D721Med (cell line): ENCODE measurements around the gene DYRK3.

Experiments used
- DNase-seq: peaks from one replicate; pipeline ENCODE4 v3.0.0; 2011; ENCODE audit warnings: low spot score; ENCODE audit not compliant: insufficient read length
- FAIRE-seq: peaks from 2 replicates; lab custom pipeline; 2011; peaks lifted over from hg19 to GRCh38; lab: Jason Lieb, UNC
- TF ChIP-seq, protein P1 (sequence below): IDR thresholded peaks from 2 replicates; pipeline ENCODE4 v1.5.1; 2012; ENCODE audit warnings: mild to moderate bottlenecking, control low read depth; ENCODE audit not compliant: insufficient read depth; ENCODE audit errors: missing control alignments

Gene DYRK3

DNA sequence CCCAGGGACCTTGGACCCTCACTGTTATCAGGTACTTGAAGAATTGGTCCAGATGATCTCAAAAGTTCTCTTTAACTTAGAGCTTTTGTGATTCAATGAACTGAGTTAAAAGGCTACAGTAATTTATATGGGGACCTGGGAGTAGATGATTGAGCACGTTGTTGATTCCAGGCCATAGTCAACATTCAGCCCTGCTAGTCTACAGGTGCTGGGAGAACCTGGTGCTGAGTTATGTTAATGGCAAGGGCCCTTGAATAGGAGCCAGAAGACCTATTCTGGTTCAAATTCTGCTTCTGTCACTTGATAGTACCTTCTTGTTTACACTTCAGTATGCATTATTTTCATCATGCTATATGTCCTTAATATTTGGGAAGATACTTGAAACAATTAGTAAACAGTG is 11.2 kb downstream of the DYRK3 start:
- DNase-seq: no peak
- TF ChIP-seq, protein P1, sequence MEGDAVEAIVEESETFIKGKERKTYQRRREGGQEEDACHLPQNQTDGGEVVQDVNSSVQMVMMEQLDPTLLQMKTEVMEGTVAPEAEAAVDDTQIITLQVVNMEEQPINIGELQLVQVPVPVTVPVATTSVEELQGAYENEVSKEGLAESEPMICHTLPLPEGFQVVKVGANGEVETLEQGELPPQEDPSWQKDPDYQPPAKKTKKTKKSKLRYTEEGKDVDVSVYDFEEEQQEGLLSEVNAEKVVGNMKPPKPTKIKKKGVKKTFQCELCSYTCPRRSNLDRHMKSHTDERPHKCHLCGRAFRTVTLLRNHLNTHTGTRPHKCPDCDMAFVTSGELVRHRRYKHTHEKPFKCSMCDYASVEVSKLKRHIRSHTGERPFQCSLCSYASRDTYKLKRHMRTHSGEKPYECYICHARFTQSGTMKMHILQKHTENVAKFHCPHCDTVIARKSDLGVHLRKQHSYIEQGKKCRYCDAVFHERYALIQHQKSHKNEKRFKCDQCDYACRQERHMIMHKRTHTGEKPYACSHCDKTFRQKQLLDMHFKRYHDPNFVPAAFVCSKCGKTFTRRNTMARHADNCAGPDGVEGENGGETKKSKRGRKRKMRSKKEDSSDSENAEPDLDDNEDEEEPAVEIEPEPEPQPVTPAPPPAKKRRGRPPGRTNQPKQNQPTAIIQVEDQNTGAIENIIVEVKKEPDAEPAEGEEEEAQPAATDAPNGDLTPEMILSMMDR: no peak
- FAIRE-seq: no peak

DNA sequence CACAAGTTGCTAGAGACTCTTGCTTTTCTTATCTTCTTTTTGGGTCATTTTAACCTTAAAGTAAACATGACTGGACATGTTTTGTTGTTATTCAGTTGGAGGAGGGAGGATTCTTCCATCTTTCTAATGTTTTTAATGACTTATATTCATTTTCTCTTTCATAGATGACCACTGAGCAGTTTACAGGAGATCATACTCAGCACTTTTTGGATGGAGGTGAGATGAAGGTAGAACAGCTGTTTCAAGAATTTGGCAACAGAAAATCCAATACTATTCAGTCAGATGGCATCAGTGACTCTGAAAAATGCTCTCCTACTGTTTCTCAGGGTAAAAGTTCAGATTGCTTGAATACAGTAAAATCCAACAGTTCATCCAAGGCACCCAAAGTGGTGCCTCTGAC is 11.9 kb downstream of the DYRK3 start:
- FAIRE-seq: no peak
- TF ChIP-seq, protein P1: no peak
- DNase-seq: no peak

DNA sequence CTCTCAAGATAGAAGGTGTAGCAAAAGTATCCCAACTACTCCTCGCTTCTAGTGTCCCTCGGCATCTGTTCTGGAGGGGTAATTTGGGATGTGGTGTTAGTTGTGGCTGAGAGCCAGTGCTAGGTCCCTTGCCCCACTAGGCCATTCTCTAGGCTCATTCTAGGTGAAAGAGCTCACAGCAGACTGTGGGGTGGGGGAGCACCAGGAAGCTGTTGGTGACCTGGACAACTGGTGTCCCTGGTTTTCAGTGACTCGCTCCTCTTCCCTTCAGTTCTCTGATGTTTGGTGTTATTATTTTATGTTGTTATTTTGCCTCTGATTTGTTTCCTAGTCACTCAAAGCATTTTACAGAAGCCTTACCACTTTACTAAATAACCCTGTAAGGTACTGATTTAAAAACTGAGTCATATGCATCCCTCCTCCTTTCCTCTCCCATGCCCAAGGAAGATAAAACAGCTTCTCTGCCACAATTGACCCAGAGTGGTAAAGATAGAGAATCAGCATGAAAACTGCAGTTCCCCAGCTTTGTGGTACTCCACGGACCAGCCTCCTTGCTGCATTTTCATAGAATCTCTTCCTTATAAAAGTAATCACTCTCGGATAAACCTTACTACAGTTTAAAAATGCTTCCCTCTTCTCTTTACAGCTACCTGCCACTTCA is 14.1 kb downstream of the DYRK3 start:
- TF ChIP-seq, protein P1: no peak
- FAIRE-seq (no peak), DNase-seq (no peak)

DNA sequence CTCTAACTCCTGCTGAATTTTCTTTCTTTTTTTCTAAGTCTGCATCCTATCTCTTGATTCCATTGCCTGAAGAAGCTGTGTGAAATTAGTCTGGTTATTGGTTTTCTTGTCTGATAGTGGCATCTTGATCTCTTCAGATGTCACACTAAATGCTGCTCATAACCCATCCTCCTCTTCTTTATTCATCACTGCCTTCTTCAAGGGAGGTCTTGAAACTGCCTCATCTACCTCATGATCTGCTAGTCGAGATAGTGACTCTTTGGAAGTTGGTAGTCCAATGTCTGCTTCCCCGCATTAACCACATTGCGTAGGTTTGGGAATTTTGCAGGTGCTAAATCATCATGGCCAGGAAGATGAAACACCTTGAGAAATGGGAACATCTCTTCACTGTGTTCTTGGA is 15.7 kb downstream of the DYRK3 start:
- FAIRE-seq: no peak
- DNase-seq: no peak
- TF ChIP-seq, protein P1: no peak

DNA sequence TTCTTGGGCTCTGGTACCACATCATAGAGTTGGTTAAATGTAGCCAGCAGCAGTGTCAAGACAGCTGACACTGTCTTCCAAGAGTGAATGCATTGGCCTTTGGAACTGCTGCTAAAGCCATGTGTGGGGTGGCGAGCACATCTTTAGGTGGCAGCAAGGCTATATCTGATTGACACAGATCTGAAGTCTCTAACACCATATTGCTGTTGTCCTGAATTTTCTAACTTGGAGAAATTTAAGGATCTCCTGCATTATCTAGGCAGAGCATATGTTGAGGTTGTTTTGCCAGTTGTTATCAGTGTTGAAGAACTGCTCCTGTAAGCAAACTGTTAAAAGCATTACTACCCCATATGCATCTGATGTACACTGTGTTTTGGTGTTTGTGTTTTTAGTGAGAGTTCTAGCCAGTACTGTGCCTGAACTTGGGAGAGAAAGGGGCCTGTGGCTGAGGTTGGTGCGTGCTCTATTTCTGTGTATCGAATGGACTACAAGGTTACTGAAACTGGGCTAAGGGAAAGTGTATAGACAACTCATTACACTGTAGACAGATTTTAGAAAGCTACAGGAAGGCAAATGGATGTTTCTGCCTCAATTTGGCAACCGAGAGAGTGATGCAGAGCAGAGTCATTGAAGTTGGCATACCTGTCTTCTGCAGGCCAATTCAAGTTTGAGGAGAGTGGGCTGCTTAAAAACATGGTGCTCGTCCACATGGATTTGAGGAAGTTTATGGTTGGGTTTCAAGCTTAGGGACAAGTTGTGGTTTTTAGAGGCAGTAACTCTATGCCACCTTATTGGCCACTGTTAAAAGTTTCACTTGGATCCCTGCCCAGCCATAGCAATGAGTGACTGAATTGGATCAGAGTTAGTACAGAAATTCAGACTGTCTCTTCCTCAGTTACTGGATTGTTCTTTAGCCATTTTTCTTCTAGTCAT is 16.9 kb downstream of the DYRK3 start:
- no peak for FAIRE-seq
- DNase-seq: no peak
- TF ChIP-seq, protein P1: no peak

DNA sequence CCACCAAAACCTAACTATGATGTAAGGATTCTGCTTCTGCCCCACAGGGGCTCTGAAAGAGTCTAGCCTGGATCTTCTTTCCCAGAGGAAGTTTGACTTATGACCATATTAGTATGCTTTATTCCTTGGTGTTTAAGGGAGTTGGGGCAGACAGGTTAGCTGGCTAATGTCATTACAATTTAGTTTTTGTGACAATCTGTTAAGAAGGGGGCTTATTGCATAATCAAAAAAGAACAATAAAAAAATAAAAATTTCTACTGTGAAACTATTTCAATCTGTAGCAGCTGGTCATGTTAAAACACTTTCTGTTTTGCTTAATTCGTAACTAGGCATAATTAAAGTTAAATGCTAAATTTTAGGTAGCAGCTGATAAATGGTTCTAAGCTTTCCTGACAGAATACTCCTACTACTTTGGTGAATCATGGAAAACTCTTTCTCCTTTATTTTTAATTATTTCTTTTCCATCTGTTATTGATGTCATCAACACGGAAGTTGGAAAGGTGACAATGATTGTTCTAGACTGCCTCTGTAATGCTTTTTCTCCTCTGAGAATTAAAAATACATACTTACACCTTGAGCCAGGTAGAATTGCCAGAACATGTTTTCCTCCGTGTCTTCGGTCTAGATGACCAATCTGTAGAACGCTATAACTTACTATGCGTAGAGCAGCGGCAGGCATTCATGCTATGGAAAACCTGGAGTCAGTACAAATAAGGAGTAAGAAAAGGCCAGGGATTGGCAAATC is 18.6 kb downstream of the DYRK3 start:
- FAIRE-seq (no peak), DNase-seq (no peak)
- TF ChIP-seq, protein P1: no peak
